CD14-positive monocyte (primary cell): ENCODE measurements around the gene C12orf43. TPM values are rescaled to one million over a fixed set of nuclear protein-coding genes. Genes with fewer than 3 reads are reported as not detected.
A peak's percentile ranks its signal among the peaks of the same experiment; 100 is the strongest.

ENCODE experiments used
- DNase-seq, 3 donors: peaks; one replicate each; pipeline ENCODE4 v3.0.0-alpha.2; 2011 to 2022
- H2AFZ ChIP-seq: 2 replicates; pipeline ENCODE4 v1.6.0; 2012; ENCODE audit warnings: mild to moderate bottlenecking, low read depth, low read length, inconsistent platforms; ENCODE audit not compliant: insufficient read depth, poor library complexity, severe bottlenecking
- H3K27ac ChIP-seq, 2 donors: 1 replicate in 1 of 2; 2 replicates in 1 of 2; pipeline ENCODE4 v1.5.1; 2012 to 2013; ENCODE audit warnings: low read length in 2 of 2, control low read depth in 1 of 2, inconsistent platforms in 1 of 2, low read depth in 1 of 2, mild to moderate bottlenecking in 1 of 2
- H3K27me3 ChIP-seq, 2 donors: one replicate each; pipeline versions ENCODE4 v1.6.0 to v1.6.1; 2011 to 2013; ENCODE audit warnings: low read length in 2 of 2; ENCODE audit not compliant: control insufficient read depth in 2 of 2, insufficient read depth in 2 of 2
- H3K36me3 ChIP-seq, 2 donors: replicated peaks in 1 of 2; 1 replicate in 1 of 2; 2 replicates in 1 of 2; pipeline versions ENCODE4 v1.5.1 to v1.6.1; 2012 to 2013; ENCODE audit warnings: low read length in 2 of 2, control low read depth in 1 of 2, inconsistent platforms in 1 of 2, mild to moderate bottlenecking in 1 of 2; ENCODE audit not compliant: insufficient read depth in 2 of 2, control insufficient read depth in 1 of 2
- H3K4me1 ChIP-seq, 2 donors: 1 replicate in 1 of 2; 2 replicates in 1 of 2; pipeline versions ENCODE4 v1.5.1 to v1.6.1; 2012 to 2013; ENCODE audit warnings: low read length in 2 of 2, control low read depth in 1 of 2, inconsistent platforms in 1 of 2, mild to moderate bottlenecking in 1 of 2, moderate library complexity in 1 of 2; ENCODE audit not compliant: insufficient read depth in 2 of 2, control insufficient read depth in 1 of 2
- H3K4me2 ChIP-seq: replicated peaks from 2 replicates; pipeline ENCODE3; 2012; ENCODE audit warnings: low read length, moderate library complexity, mild to moderate bottlenecking; ENCODE audit not compliant: poor library complexity, severe bottlenecking; ENCODE audit errors: extremely low read depth
- H3K4me3 ChIP-seq, 3 experiments: fragments of 200-600 bp in 1 of 3; sonication (generic) in 1 of 3; replicated peaks in 1 of 3; 1 replicate in 2 of 3; 2 replicates in 1 of 3; pipeline ENCODE4 v1.5.1; 2011 to 2013; ENCODE audit warnings: low read length in 3 of 3, mild to moderate bottlenecking in 3 of 3, control low read depth in 2 of 3, low read depth in 2 of 3, inconsistent platforms in 1 of 3, moderate library complexity in 1 of 3
- H3K79me2 ChIP-seq: 2 replicates; pipeline ENCODE4 v1.6.0; 2012; ENCODE audit warnings: mild to moderate bottlenecking, control low read depth, inconsistent platforms, low read length, moderate library complexity; ENCODE audit not compliant: insufficient read depth
- H3K9ac ChIP-seq: 2 replicates; pipeline ENCODE4 v1.6.0; 2017; ENCODE audit warnings: low read length, mild to moderate bottlenecking; ENCODE audit not compliant: insufficient read depth, poor library complexity, severe bottlenecking
- H3K9me3 ChIP-seq, 2 donors: replicated peaks in 1 of 2; 1 replicate in 1 of 2; 2 replicates in 1 of 2; pipeline versions ENCODE4 v1.5.1 to v1.6.1; 2012 to 2013; ENCODE audit warnings: low read length in 2 of 2, control low read depth in 1 of 2; ENCODE audit not compliant: control insufficient read depth in 1 of 2, insufficient read depth in 1 of 2
- H4K20me1 ChIP-seq: 2 replicates; pipeline ENCODE4 v1.6.0; 2012; ENCODE audit warnings: mild to moderate bottlenecking, low read length, control low read depth, moderate library complexity; ENCODE audit not compliant: insufficient read depth
- H3K27ac Mint-ChIP-seq, 7 donors: one replicate each; pipeline ENCODE4 v1.8.0; 2020; ENCODE audit warnings: mild to moderate bottlenecking in 7 of 7, mixed read lengths in 7 of 7, moderate library complexity in 6 of 7, inconsistent platforms in 2 of 7
- H3K27me3 Mint-ChIP-seq, 3 donors: one replicate each; pipeline ENCODE4 v1.8.0; 2021 to 2022; ENCODE audit warnings: low read depth in 3 of 3, mild to moderate bottlenecking in 3 of 3, mixed read lengths in 3 of 3, moderate library complexity in 3 of 3, inconsistent platforms in 1 of 3
- H3K36me3 Mint-ChIP-seq, 2 donors: one replicate each; pipeline ENCODE4 v1.8.0; 2020; ENCODE audit warnings: mixed read lengths in 2 of 2, inconsistent platforms in 1 of 2, mild to moderate bottlenecking in 1 of 2
- H3K4me1 Mint-ChIP-seq: one replicate; pipeline ENCODE4 v1.8.0; 2020; ENCODE audit warnings: mild to moderate bottlenecking, mixed read lengths
- H3K4me3 Mint-ChIP-seq, 2 donors: one replicate each; pipeline ENCODE4 v1.8.0; 2020; ENCODE audit warnings: mild to moderate bottlenecking in 2 of 2, mixed read lengths in 2 of 2, moderate library complexity in 1 of 2
- H3K9me3 Mint-ChIP-seq, 7 donors: one replicate each; pipeline ENCODE4 v1.8.0; 2020 to 2022; ENCODE audit warnings: mixed read lengths in 7 of 7, mild to moderate bottlenecking in 6 of 7, moderate library complexity in 6 of 7, inconsistent platforms in 2 of 7
- CTCF ChIP-seq: fragments of 200-600 bp; IDR thresholded peaks from one replicate; pipeline ENCODE4 v1.8.0; 2022; ENCODE audit warnings: antibody characterized with exemption, mild to moderate bottlenecking
- WGBS: methylation state at CpG from one replicate; pipeline ENCODE4 v1.1.5; 2013; ENCODE audit warnings: missing lambda C conversion rate; ENCODE audit not compliant: insufficient coverage; 5-methylcytosine and 5-hydroxymethylcytosine counted together
- intact Hi-C, 2 donors: fragments of 100-400 bp; cut with micrococcal nuclease; formaldehyde crosslinking; loops; one replicate each; pipeline versions ENCODE4 v1.15.0 to v1.15.1; 2023
- polyA plus RNA-seq, 3 donors: library from polyadenylated mRNA; depleted of rRNA in 1 of 3; unstranded in 2 of 3; stranded (reverse) in 1 of 3; fragments of 300-500 nt in 2 of 3; fragments of >200 nt in 1 of 3; fragmentation: Illumina TruSeq in 2 of 3; gene quantifications; 1 replicate in 2 of 3; 2 replicates in 1 of 3; pipeline ENCODE4 v1.2.3, GENCODE V29; 2012 to 2021

The C12orf43 gene
- polyA plus RNA-seq, 3 donors: 7.2 to 10.9 (median 9.6) TPM

GRCh38 chr12:121057794-121058193 is 41.5 kb upstream of the C12orf43 start:
- intact Hi-C loops: loop anchor here in 1 of 2 donors (5.0 kb wide), 1 partner anchor 50 kb away; no protein-coding TSS in a partner anchor

GRCh38 chr12:121053706-121054105 is 37.4 kb upstream of the C12orf43 start:
- H3K4me1 ChIP-seq: no peaks in the 10 kb centered on the region
- DNase-seq: no peak
- Mint-ChIP-seq H3K27me3 (peaks cover 2 to 4% (median 3%) of the 10 kb centered on the region in 3 donors), H3K27ac (peak overlapping the region in 1 of 7 donors; percentile 30), H3K4me3 (no peak overlapping the region), H3K36me3 (no peaks in the 10 kb centered on the region), H3K4me1 (no peaks in the 10 kb centered on the region), H3K9me3 (peaks cover 8 to 16% (median 12%) of the 10 kb centered on the region in 7 donors)
- no peak for TF ChIP-seq CTCF
- no peak overlapping the region for H3K4me3 ChIP-seq
- WGBS: over 99% methylated on average over 11 of the region's 11 CpGs
- no peak overlapping the region for H3K4me2 ChIP-seq
- peaks cover 0 to 3% of the 10 kb centered on the region in 2 donors for H3K9me3 ChIP-seq
- intact Hi-C loops: no loop called here
- H3K36me3 ChIP-seq: no peaks in the 10 kb centered on the region
- H3K27ac ChIP-seq: no peak overlapping the region
- H4K20me1 ChIP-seq: no peaks in the 10 kb centered on the region
- no peaks in the 10 kb centered on the region for H3K27me3 ChIP-seq
- no peak overlapping the region for H3K9ac ChIP-seq
- no peak overlapping the region for H2AFZ ChIP-seq
- no peaks in the 10 kb centered on the region for H3K79me2 ChIP-seq

More at GRCh38 chr12:121057794-121058193, 41.5 kb upstream of the C12orf43 start:
- Mint-ChIP-seq H3K9me3 (no peaks in the 10 kb centered on the region), H3K27me3 (peaks cover 0 to 3% (median 2%) of the 10 kb centered on the region in 3 donors), H3K36me3 (no peaks in the 10 kb centered on the region), H3K4me1 (peaks cover 8% of the 10 kb centered on the region), H3K27ac (peak overlapping the region in 1 of 7 donors; percentile 68), H3K4me3 (no peak overlapping the region)
- Histone ChIP-seq H3K36me3 (no peaks in the 10 kb centered on the region), H3K27ac (no peak overlapping the region), H4K20me1 (no peaks in the 10 kb centered on the region), H3K9me3 (no peaks in the 10 kb centered on the region), H3K79me2 (no peaks in the 10 kb centered on the region), H2AFZ (no peak overlapping the region), H3K27me3 (no peaks in the 10 kb centered on the region), H3K4me1 (peaks cover 8 to 16% of the 10 kb centered on the region in 2 donors), H3K4me3 (no peak overlapping the region), H3K4me2 (no peak overlapping the region), H3K9ac (no peak overlapping the region)
- no peak for TF ChIP-seq CTCF
- 84% methylated on average over 9 of the region's 9 CpGs for WGBS
- DNase-seq: no peak
